NCI-H345 treated with DMSO at 0.1 percent for 48 hours (cell line): ENCODE data around the gene DHTKD1.
"Not testable (repeated sequence)": the region's sequence is repeated elsewhere in the genome, so short reads cannot be mapped to it uniquely, and the experiment has no call there.

ENCODE experiments used
- DNase-seq: peaks from one replicate; lab custom pipeline; 2025; ENCODE audit not compliant: unreplicated experiment; lab: John Stamatoyannopoulos, UW

The DHTKD1 gene

GRCh38 chr10:12063483-12063818, 5.3 kb upstream of the DHTKD1 start:
- no peak for DNase-seq

DNA sequence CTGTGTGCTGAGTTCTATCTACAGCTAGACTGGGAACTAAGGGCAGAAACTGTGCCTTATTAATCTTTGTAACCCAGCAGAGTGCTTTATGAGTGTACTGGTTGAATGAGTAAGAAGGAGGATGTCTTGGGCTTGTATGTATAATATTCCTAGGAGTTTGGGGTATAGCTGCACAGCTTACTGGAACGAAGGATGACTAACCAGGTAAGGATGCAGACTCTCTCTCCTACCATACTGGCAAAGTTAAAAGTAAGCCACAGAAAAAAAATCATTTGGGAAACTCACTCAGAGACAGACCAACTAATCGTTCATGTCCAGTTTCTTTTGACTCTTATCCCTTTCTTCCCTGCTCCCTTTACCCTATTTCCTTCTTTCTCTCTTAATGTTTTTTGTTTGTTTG, 1.4 kb upstream of the DHTKD1 start:
- DNase-seq: no peak

DNA sequence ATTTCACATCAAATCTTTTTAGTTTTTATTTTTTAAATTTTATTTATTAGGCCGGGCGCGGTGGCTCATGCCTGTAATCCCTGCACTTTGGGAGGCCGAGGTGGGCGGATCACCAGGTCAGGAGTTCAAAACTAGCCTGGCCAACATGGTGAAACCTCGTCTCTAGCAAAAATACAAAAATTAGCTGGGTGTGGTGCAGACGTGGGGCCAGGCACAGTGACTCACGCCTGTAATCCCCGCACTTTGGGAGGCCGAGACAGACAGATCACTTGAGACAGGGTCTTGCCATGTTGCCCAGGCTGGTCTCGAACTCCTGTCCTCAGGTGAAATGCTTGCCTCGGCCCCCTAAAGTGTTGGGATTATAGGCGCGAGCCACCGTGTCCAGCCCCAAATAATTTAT, 2.7 kb downstream of the DHTKD1 start:
- DNase-seq: not testable (repeated sequence)

- no peak for DNase-seq
Measured at GRCh38 chr10:12073526-12073925, 4.8 kb downstream of the DHTKD1 start.

DNA sequence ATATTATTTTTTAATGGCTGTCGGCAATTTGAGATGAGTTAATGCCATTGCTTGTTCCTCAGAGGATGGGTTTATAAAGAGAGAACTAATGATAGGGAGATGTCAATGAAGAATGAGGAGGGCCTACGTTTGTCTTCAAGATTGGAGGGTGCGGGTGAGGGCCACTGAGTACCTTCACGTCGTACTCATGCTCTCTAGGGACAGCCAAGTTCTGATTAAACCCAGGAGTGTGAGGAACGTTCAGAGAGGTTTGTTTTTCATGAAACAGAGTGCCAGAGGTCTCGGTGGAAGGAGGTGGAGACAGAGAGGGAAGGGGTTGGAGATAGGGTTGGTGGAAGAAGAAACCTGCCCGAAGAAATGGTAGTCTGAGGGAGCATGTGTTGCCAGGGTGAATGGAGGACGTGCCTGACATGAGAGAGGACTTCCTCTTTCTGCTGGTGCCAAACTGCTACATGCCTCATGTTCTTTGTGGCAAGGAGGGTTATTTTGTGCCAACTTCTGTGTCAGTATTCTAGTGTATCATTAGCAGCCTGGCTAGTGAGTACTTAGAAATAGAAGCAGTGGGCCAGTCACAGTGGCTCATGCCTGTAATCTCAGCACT, 8.9 kb downstream of the DHTKD1 start:
- no peak for DNase-seq

- no peak for DNase-seq
Measured at GRCh38 chr10:12081470-12081869, 12.7 kb downstream of the DHTKD1 start.

- DNase-seq: no peak
Measured at GRCh38 chr10:12081879-12082557, 13.3 kb downstream of the DHTKD1 start.

DNA sequence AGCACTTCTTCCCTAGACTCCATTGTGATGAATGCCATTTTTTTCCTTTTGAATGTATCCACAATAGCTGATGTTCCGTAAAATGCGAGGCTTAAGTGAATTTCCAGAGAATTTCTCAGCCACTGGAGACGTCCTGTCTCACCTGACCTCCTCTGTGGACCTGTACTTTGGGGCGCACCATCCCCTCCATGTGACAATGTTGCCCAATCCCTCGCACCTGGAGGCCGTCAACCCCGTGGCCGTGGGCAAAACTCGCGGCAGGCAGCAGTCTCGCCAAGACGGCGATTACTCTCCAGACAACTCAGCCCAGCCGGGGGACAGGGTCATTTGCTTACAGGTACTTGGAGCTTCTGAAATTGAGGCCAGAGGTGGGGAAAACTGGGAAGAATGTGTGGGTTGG, 20.2 kb downstream of the DHTKD1 start:
- no peak for DNase-seq

GRCh38 chr10:12091421-12091820, 22.7 kb downstream of the DHTKD1 start:
- no peak for DNase-seq

DNA sequence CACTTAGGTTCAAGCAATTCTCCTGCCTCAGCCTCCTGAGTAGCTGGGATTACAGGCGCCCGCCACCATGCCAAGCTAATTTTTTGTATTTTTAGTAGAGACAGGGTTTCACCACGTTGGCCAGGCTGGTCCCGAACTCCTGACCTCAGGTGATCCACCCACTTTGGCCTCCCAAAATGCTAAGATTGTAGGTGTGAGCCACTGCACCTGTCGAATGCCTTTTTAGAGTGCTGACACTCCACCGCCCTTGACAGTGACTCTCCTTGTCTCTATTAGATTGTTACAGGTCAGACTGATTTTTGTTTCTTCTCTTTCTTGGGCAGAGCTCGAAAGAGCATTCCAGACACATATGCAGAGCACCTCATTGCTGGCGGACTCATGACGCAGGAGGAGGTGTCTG, 28.6 kb downstream of the DHTKD1 start:
- not testable (repeated sequence) for DNase-seq

DNA sequence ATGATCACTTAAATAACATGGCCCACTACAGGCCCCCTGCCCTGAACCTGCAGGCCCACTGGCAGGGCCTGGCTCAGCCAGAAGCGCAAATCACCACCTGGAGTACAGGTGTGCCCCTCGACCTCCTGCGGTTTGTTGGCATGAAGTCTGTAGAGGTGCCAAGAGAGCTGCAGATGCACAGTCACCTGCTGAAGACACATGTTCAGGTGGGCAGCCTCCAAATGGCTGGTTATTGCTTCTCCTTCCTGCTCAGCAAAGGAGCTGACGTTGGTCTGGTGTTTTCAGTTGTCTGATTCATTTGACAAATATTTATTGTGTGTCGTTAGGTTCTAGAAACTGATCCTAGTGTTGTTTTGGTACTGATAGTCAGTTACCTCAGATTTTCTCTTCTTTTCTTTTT, 29.0 kb downstream of the DHTKD1 start:
- peak; percentile 72 for DNase-seq

DNA sequence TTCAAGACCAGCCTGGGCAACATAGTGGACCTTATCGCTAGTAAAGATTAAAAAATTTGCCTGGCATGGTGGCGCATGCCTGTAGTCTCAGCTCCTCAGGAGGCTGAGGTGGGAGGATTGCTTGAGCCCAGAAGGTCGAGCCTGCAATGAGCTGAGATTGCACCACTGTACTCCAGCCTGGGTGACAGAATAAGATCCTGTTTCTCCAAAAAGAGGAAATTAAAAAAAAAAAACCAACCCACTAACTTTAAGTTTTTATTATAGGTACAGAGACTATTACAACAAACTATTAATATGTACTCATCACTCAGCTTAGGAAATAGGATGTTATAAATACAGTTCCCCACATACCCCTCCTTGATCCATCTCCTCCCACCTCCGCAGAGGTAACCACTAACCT, 30.2 kb downstream of the DHTKD1 start:
- DNase-seq: no peak

- no peak for DNase-seq
Measured at GRCh38 chr10:12103802-12104201, 35.0 kb downstream of the DHTKD1 start.

DNA sequence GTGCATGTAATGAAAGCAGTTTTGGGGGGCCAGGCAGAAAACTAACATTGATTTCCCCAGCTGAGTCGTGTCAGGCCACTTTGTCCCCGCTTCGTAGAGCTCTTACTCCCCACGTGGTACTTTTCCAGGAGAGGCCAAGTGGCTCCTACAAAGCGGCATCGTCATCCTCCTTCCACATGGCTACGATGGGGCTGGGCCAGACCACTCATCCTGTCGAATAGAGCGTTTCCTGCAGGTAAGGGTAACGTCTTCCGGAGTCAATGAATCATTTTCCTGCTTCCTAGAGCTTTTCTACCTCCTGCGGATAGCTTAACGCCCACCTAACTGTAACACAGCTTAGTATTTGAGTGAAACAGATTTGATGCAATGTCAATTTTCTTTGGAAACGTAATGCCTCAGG, 39.0 kb downstream of the DHTKD1 start:
- no peak for DNase-seq

GRCh38 chr10:12109286-12109685, 40.5 kb downstream of the DHTKD1 start:
- DNase-seq: no peak

DNA sequence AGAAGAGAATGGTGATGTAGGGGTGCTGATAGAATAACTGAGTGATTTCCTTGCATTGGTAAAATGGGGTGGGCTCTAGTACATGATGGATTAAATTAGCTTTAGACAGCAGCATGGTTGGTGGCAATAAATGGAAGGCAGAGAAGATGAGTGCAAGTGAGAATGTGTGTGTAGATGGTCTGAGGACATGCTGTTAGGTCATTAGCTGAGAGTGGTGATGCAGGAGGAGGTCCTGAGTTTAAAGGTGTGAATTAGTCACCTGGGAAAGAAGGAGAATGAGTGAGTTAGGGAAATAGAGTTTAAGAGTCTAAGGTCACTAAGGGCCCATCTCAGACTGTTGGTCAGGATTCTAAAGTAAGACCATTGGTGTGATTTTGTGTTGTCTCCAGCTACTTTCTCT, 42.8 kb downstream of the DHTKD1 start:
- no peak for DNase-seq

- DNase-seq: no peak
Measured at GRCh38 chr10:12113627-12114026, 44.9 kb downstream of the DHTKD1 start.

DNA sequence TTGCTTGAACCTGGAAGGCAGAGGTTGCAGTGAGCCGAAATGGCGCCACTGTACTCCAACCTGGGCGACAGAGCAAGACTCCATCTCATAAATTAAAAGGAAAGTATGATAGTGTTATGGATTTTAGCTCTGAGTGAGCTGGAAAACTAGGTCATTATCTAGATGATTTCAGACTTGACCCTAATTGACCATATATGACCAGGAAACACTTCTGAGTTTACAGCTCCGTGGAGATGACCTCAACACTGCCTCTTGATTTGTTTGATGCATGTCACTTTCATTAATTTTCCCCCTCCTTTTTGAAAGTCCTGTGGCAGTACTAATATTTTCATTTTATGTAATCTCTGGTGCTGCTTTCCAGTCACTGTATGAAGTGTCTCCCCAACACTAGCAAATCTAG, 52.9 kb downstream of the DHTKD1 start:
- DNase-seq: no peak

GRCh38 chr10:12129222-12130111, 60.7 kb downstream of the DHTKD1 start, which contains the start of gene SEC61A2:
Gene SEC61A2, plus strand, starts transcription at chr10:12129677. Its CDS starts 111 bp downstream, at chr10:12129788.
- peak; percentile 70 for DNase-seq

- DNase-seq: no peak
Measured at GRCh38 chr10:12130237-12130872, 61.6 kb downstream of the DHTKD1 start.

GRCh38 chr10:12135631-12136030, 66.9 kb downstream of the DHTKD1 start:
- no peak for DNase-seq

GRCh38 chr10:12140038-12140437, 71.3 kb downstream of the DHTKD1 start:
- DNase-seq: no peak
